GM18526 (cell line): ENCODE data around the gene CKLF.

ENCODE experiments used
- POLR2A ChIP-seq: IDR thresholded peaks from 3 replicates; pipeline ENCODE4 v1.6.1; 2011; ENCODE audit not compliant: insufficient read length; ENCODE audit errors: extremely low read depth

CKLF gene

GRCh38 chr16:66552286-66553177 lies at the start of gene CKLF:
CKLF (plus strand) TSS chr16:66552576; CDS start chr16:66552716, 140 bp downstream.
- TF ChIP-seq POLR2A, result peak; percentile 72

- no peak for TF ChIP-seq POLR2A
Measured at GRCh38 chr16:66503030-66503429, 49.3 kb upstream of the CKLF start.

- no peak for TF ChIP-seq POLR2A
Measured at GRCh38 chr16:66503612-66504011, 48.8 kb upstream of the CKLF start.

GRCh38 chr16:66507731-66508239 lies 44.6 kb upstream of the CKLF start:
- no peak for TF ChIP-seq POLR2A

- TF ChIP-seq POLR2A, result no peak
Measured at GRCh38 chr16:66508248-66508913, 44.0 kb upstream of the CKLF start.

GRCh38 chr16:66508914-66509496 lies 43.4 kb upstream of the CKLF start:
- no peak for TF ChIP-seq POLR2A

GRCh38 chr16:66509576-66509975 lies 42.8 kb upstream of the CKLF start:
- no peak for TF ChIP-seq POLR2A

- no peak for TF ChIP-seq POLR2A
Measured at GRCh38 chr16:66510298-66510697, 42.1 kb upstream of the CKLF start.

- no peak for TF ChIP-seq POLR2A
Measured at GRCh38 chr16:66510711-66511601, 41.4 kb upstream of the CKLF start.

- TF ChIP-seq POLR2A, result no peak
Measured at GRCh38 chr16:66511602-66512271, 40.6 kb upstream of the CKLF start.

GRCh38 chr16:66512272-66513110 lies 39.9 kb upstream of the CKLF start:
- no peak for TF ChIP-seq POLR2A

- no peak for TF ChIP-seq POLR2A
Measured at GRCh38 chr16:66513111-66513723, 39.2 kb upstream of the CKLF start.
